Sigmoid colon (tissue), 4 donors: ENCODE results near the gene OR7G1.

ENCODE experiments used
- CTCF ChIP-seq, 4 experiments: fragments of 450-650 bp in 3 of 4; fragments of 200-600 bp in 1 of 4; IDR thresholded peaks; one replicate each; pipeline ENCODE4 v1.5.1; 2016 to 2019; ENCODE audit warnings: antibody characterized with exemption in 4 of 4, mild to moderate bottlenecking in 3 of 4, moderate library complexity in 2 of 4
- EP300 ChIP-seq, 4 donors: sonication (generic); formaldehyde crosslinking; IDR thresholded peaks; one replicate each; pipeline ENCODE4 v1.6.1; 2017; ENCODE audit warnings: antibody characterized with exemption in 4 of 4
- POLR2A ChIP-seq, 2 donors: fragments of 450-650 bp; IDR thresholded peaks; one replicate each; pipeline ENCODE4 v1.6.1; 2016; ENCODE audit warnings: antibody characterized with exemption in 2 of 2, mild to moderate bottlenecking in 2 of 2, moderate library complexity in 2 of 2
- POLR2AphosphoS5 ChIP-seq, 4 donors: sonication (generic); formaldehyde crosslinking; IDR thresholded peaks; one replicate each; pipeline ENCODE4 v1.6.1; 2017; ENCODE audit warnings: antibody characterized with exemption in 4 of 4

- TF ChIP-seq CTCF (IDR thresholded peaks at IDR 0.05), result no peak
- TF ChIP-seq POLR2A (IDR thresholded peaks at IDR 0.05), result no peak
- TF ChIP-seq POLR2AphosphoS5 (IDR thresholded peaks at IDR 0.05), result no peak
- TF ChIP-seq EP300 (IDR thresholded peaks at IDR 0.05), result no peak
Observed at GRCh38 chr19:9130965-9131364, 15.4 kb upstream of the OR7G1 start.
